Endothelial cell of umbilical vein (primary cell): Measurements from ENCODE around the gene GOLGA1. TPM values are rescaled to one million over a fixed set of nuclear protein-coding genes. Genes with fewer than 3 reads are reported as not detected.

Experiments used
- BruUV-seq: library from RNA; stranded (reverse); fragments of 400-500 nt; replicated peaks from 2 replicates; lab custom pipeline; 2021; lab: Mats Ljungman, UMichigan
- CTCF ChIA-PET: fragments of 300-600, 350-600 bp; sonication (Branson Sonifier 250); formaldehyde crosslinking; loops from one replicate; lab custom pipeline; 2021; ENCODE audit warnings: antibody characterized with exemption, inconsistent platforms; lab: Charles Lee
- POLR2A ChIA-PET: fragments of 300-600, 350-600 bp; sonication (Branson Sonifier 250); formaldehyde crosslinking; loops from one replicate; lab custom pipeline; 2021; ENCODE audit warnings: antibody characterized with exemption, inconsistent platforms; lab: Charles Lee
- DNase-seq: peaks from one replicate; pipeline ENCODE4 v3.0.0-alpha.2; 2011; ENCODE audit warnings: low read depth, low spot score
- FAIRE-seq: peaks from 2 replicates; lab custom pipeline; 2011; peaks lifted over from hg19 to GRCh38; lab: Jason Lieb, UNC
- H2AFZ ChIP-seq: 2 replicates; pipeline ENCODE4 v1.6.0; 2012; ENCODE audit warnings: low read depth, low read length, control low read depth, inconsistent platforms
- H3K27ac ChIP-seq: 2 replicates; pipeline ENCODE4 v1.5.1; 2011; ENCODE audit warnings: low read depth, mild to moderate bottlenecking, control low read depth, low read length, moderate library complexity; ENCODE audit not compliant: insufficient read depth
- H3K27me3 ChIP-seq, 2 experiments: 2 replicates each; pipeline versions ENCODE4 v1.6.0 to v1.6.1; 2011; ENCODE audit warnings: low read length in 2 of 2, mixed read lengths in 1 of 2; ENCODE audit not compliant: control insufficient read depth in 2 of 2, insufficient read depth in 2 of 2
- H3K36me3 ChIP-seq, 2 experiments: 2 replicates in 1 of 2; 3 replicates in 1 of 2; pipeline ENCODE4 v1.5.1; 2011; ENCODE audit warnings: low read length in 2 of 2, mild to moderate bottlenecking in 1 of 2, moderate library complexity in 1 of 2; ENCODE audit not compliant: control insufficient read depth in 2 of 2, insufficient read depth in 2 of 2; ENCODE audit errors: extremely low read depth in 1 of 2
- H3K4me1 ChIP-seq: 3 replicates; pipeline ENCODE4 v1.5.1; 2011; ENCODE audit warnings: mild to moderate bottlenecking, low read length; ENCODE audit not compliant: control insufficient read depth, insufficient read depth; ENCODE audit errors: extremely low read depth
- H3K4me2 ChIP-seq: 2 replicates; pipeline ENCODE4 v1.6.1; 2011; ENCODE audit warnings: low read length, control low read depth, mixed read lengths; ENCODE audit not compliant: insufficient read depth
- H3K4me3 ChIP-seq, 3 experiments: fragments of 200-600 bp in 1 of 3; sonication (generic), shearing (Covaris generic) in 1 of 3; replicated peaks in 1 of 3; 2 replicates each; pipeline ENCODE4 v1.5.1; 2011 to 2016; ENCODE audit warnings: control low read depth in 3 of 3, low read length in 3 of 3, mild to moderate bottlenecking in 2 of 3, inconsistent platforms in 1 of 3, low read depth in 1 of 3, moderate library complexity in 1 of 3; ENCODE audit not compliant: insufficient read depth in 1 of 3
- H3K79me2 ChIP-seq: 2 replicates; pipeline ENCODE4 v1.6.0; 2012; ENCODE audit warnings: low read length, inconsistent platforms; ENCODE audit not compliant: control insufficient read depth, insufficient read depth
- H3K9ac ChIP-seq: replicated peaks from 2 replicates; pipeline ENCODE3; 2011; ENCODE audit warnings: low read length, control low read depth; ENCODE audit not compliant: insufficient read depth; ENCODE audit errors: extremely low read depth
- H3K9me1 ChIP-seq: replicated peaks from 3 replicates; pipeline ENCODE4 v1.6.0; 2011; ENCODE audit warnings: mild to moderate bottlenecking, low read length; ENCODE audit not compliant: control insufficient read depth, insufficient read depth; ENCODE audit errors: extremely low read depth
- H3K9me3 ChIP-seq: replicated peaks from 2 replicates; pipeline ENCODE4 v1.5.1; 2012; ENCODE audit warnings: low read length, inconsistent platforms; ENCODE audit not compliant: control insufficient read depth, insufficient read depth
- H4K20me1 ChIP-seq: replicated peaks from 2 replicates; pipeline ENCODE3; 2011; ENCODE audit warnings: mild to moderate bottlenecking, low read length; ENCODE audit not compliant: control insufficient read depth, insufficient read depth; ENCODE audit errors: extremely low read depth
- CTCF ChIP-seq, 2 donors: IDR thresholded peaks; 1 replicate in 1 of 2; 2 replicates in 1 of 2; pipeline ENCODE4 v1.5.1; 2011; ENCODE audit warnings: low read length in 2 of 2, mild to moderate bottlenecking in 2 of 2, moderate library complexity in 2 of 2, control low read depth in 1 of 2, inconsistent platforms in 1 of 2, low read depth in 1 of 2; ENCODE audit not compliant: insufficient read depth in 1 of 2; ENCODE audit errors: extremely low read depth in 1 of 2
- EZH2 ChIP-seq: IDR thresholded peaks from 2 replicates; pipeline ENCODE4 v1.6.1; 2012; ENCODE audit warnings: borderline replicate concordance, low read depth, mild to moderate bottlenecking, moderate library complexity, low read length, inconsistent platforms; ENCODE audit not compliant: severe bottlenecking
- FOS ChIP-seq: IDR thresholded peaks from 2 replicates; pipeline ENCODE4 v1.6.1; 2011; ENCODE audit warnings: mild to moderate bottlenecking, low read length, moderate library complexity, borderline replicate concordance; ENCODE audit not compliant: insufficient read depth
- GATA2 ChIP-seq: IDR thresholded peaks from 2 replicates; pipeline ENCODE4 v1.7.0; 2011; ENCODE audit warnings: low read depth, mild to moderate bottlenecking, moderate library complexity, mixed read lengths, low read length; ENCODE audit not compliant: insufficient read length, insufficient read depth
- JUN ChIP-seq: IDR thresholded peaks from 2 replicates; pipeline ENCODE4 v1.6.1; 2011; ENCODE audit warnings: borderline replicate concordance, low read depth; ENCODE audit not compliant: insufficient read length, insufficient read depth
- MAX ChIP-seq: IDR thresholded peaks from 2 replicates; pipeline ENCODE4 v1.6.1; 2011; ENCODE audit not compliant: insufficient read depth, insufficient read length
- MYC ChIP-seq: IDR thresholded peaks from one replicate; pipeline ENCODE4 v1.6.1; 2011; ENCODE audit warnings: mild to moderate bottlenecking, low read depth, low read length
- POLR2A ChIP-seq: IDR thresholded peaks from 2 replicates; pipeline ENCODE4 v1.6.1; 2012; ENCODE audit warnings: low read depth, mild to moderate bottlenecking, control low read depth, low read length
- POLR2AphosphoS5 ChIP-seq: IDR thresholded peaks from 2 replicates; pipeline ENCODE4 v1.6.1; 2012; ENCODE audit warnings: low read depth, mild to moderate bottlenecking, control low read depth, low read length, moderate library complexity; ENCODE audit not compliant: insufficient read depth
- dilution Hi-C: fragments of 300-500 bp; cut with MboI; formaldehyde crosslinking; loops from one replicate; pipeline ENCODE4 v1.15.0; 2019; ENCODE audit warnings: low sequenced_read_pairs; ENCODE audit not compliant: extremely low pct_ligation_motif_present
- intact Hi-C: fragments of 100-400 bp; cut with micrococcal nuclease; formaldehyde crosslinking; loops from one replicate; pipeline ENCODE4 v1.10.0; 2022
- polyA plus RNA-seq, 4 experiments: library from polyadenylated mRNA; depleted of rRNA in 3 of 4; stranded (reverse) in 3 of 4; unstranded in 1 of 4; fragments of >200 nt; gene quantifications; 2 replicates each; pipeline versions ENCODE4 v1.2.1 to v1.2.3, GENCODE V29; 2011 to 2012; ENCODE audit warnings: missing spikeins in 1 of 4
- total RNA-seq: library from RNA; stranded (reverse); gene quantifications from 2 replicates; pipeline ENCODE4 v1.2.3, GENCODE V29; 2021

Gene GOLGA1
- total and polyA plus RNA-seq, 2 donors (not counting 3 experiments of a cell fraction or from before 2014, with no cell fraction given): 13.1 to 19.9 TPM

- dilution Hi-C loops: no loop called here
- Histone ChIP-seq H3K9ac (peak within 1 kb of the TSS; percentile 82), H3K9me3 (no peaks in the 10 kb centered on the region), H3K4me1 (peaks cover 22% of the 10 kb centered on the region), H3K9me1 (no peaks in the 10 kb centered on the region), H3K36me3 (peaks cover 18 to 35% of the 10 kb centered on the region in 2 experiments), H4K20me1 (peaks cover 8% of the 10 kb centered on the region), H3K4me2 (peak within 1 kb of the TSS; percentile 99), H3K79me2 (peaks cover 34% of the 10 kb centered on the region), H3K27ac (peak within 1 kb of the TSS; percentile 63), H3K4me3 (peak within 1 kb of the TSS; percentile 64 to 67 (median 64)), H3K27me3 (no peaks in the 10 kb centered on the region), H2AFZ (peak within 1 kb of the TSS; percentile 76)
- ChIA-PET CTCF (interaction anchor here (0.7 to 4.1 kb wide), 11 partner anchors 9 to 380 kb away, joined by 3 to 35 read pairs (median 4); partner anchors contain the start of genes HSPA5, NR6A1, SCAI and WDR38), POLR2A (interaction anchor here (0.7 to 1.8 kb wide), 8 partner anchors 8 to 381 kb away, joined by 3 to 11 read pairs (median 3); partner anchors contain the start of genes HSPA5, NR6A1 and WDR38)
- intact Hi-C loops: loop anchor here (1.0 to 5.0 kb wide), 6 partner anchors 9 to 381 kb away; partner anchors contain the start of genes HSPA5 and SCAI
- FAIRE-seq (peak; percentile 94), DNase-seq (peak; percentile 94)
- TSS peak; percentile 45 for BruUV-seq
- TF ChIP-seq MYC (no peak), CTCF (IDR thresholded peaks at IDR 0.05; ENCODE audit: extremely low read depth in 1 of 2, insufficient read depth in 1 of 2, low read depth in 1 of 2, low read length in 2 of 2) (peak; percentile 15 to 18), MAX (peak; percentile 66), JUN (no peak), GATA2 (no peak), POLR2A (peak; percentile 96), EZH2 (no peak), POLR2AphosphoS5 (peak; percentile 99), FOS (no peak)
These were observed 79.3 kb downstream of the GOLGA1 start, which contains the start of the genes ARPC5L and RPL35 for GRCh38 chr9:124861342-124862229. Gene ARPC5L (plus strand): TSS chr9:124862130. CDS start chr9:124869291, 7,161 bp downstream. Gene RPL35 (minus strand): TSS chr9:124861957. CDS start chr9:124861912, 45 bp downstream.
